ENCODE measurements around the gene PSMB5. TPM values are rescaled to one million over a fixed set of nuclear protein-coding genes. Genes with fewer than 3 reads are reported as not detected.

The PSMB5 gene
- polyA plus RNA-seq, 1 donor from 2014 or later, result 147 TPM

- H3K36me3 ChIP-seq (ENCODE audit: insufficient read depth, low read length), result peaks cover 17% of the 10 kb centered on the region
- peaks cover 10% of the 10 kb centered on the region for H3K79me2 ChIP-seq (replicated peaks; ENCODE audit: insufficient read depth, low read length)
- no peaks in the 10 kb centered on the region for H3K9me2 ChIP-seq (ENCODE audit: insufficient read depth, low read length)
- no peak overlapping the region for H3K9ac ChIP-seq (ENCODE audit: low read length)
- no peak overlapping the region for H3K4me3 ChIP-seq (ENCODE audit: low read length)
- H2AFZ ChIP-seq (ENCODE audit: low read depth, low read length), result no peak overlapping the region
- H3K4me2 ChIP-seq (ENCODE audit: low read length), result no peak overlapping the region
- H3K9me3 ChIP-seq (ENCODE audit: low read length), result no peaks in the 10 kb centered on the region
- no peak overlapping the region for H3K27ac ChIP-seq (ENCODE audit: low read length)
- no peaks in the 10 kb centered on the region for H3F3A ChIP-seq (ENCODE audit: insufficient read depth, low read length, poor library complexity, severe bottlenecking)
- peaks cover 18% of the 10 kb centered on the region for H4K20me1 ChIP-seq (ENCODE audit: insufficient read depth)
- TF ChIP-seq RAD21 (conservative IDR thresholded peaks at IDR 0.05), result no peak
- TF ChIP-seq EZH2 (IDR thresholded peaks at IDR 0.05; ENCODE audit: borderline replicate concordance, insufficient read depth, low read length, poor library complexity, severe bottlenecking), result no peak
- no peak for TF ChIP-seq POLR2AphosphoS5 (IDR thresholded peaks at IDR 0.05)
- TF ChIP-seq, protein P1, sequence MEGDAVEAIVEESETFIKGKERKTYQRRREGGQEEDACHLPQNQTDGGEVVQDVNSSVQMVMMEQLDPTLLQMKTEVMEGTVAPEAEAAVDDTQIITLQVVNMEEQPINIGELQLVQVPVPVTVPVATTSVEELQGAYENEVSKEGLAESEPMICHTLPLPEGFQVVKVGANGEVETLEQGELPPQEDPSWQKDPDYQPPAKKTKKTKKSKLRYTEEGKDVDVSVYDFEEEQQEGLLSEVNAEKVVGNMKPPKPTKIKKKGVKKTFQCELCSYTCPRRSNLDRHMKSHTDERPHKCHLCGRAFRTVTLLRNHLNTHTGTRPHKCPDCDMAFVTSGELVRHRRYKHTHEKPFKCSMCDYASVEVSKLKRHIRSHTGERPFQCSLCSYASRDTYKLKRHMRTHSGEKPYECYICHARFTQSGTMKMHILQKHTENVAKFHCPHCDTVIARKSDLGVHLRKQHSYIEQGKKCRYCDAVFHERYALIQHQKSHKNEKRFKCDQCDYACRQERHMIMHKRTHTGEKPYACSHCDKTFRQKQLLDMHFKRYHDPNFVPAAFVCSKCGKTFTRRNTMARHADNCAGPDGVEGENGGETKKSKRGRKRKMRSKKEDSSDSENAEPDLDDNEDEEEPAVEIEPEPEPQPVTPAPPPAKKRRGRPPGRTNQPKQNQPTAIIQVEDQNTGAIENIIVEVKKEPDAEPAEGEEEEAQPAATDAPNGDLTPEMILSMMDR (IDR thresholded peaks at IDR 0.05; ENCODE audit: poor library complexity, severe bottlenecking), result no peak
- TF ChIP-seq SMC3 (conservative IDR thresholded peaks at IDR 0.05; ENCODE audit: poor library complexity), result no peak
- TF ChIP-seq REST (IDR thresholded peaks at IDR 0.05; ENCODE audit: borderline replicate concordance), result no peak
- no peak for TF ChIP-seq MXI1 (conservative IDR thresholded peaks at IDR 0.05; ENCODE audit: poor library complexity, severe bottlenecking)
- TF ChIP-seq TAF1 (IDR thresholded peaks at IDR 0.05; ENCODE audit: low read depth), result no peak
- no peak for TF ChIP-seq EP300 (conservative IDR thresholded peaks at IDR 0.05; ENCODE audit: poor library complexity, severe bottlenecking)
- no peaks in the 10 kb centered on the region for H3K27me3 ChIP-seq (ENCODE audit: insufficient read depth, low read depth, low read length)
Observed at GRCh38 chr14:23062002-23062401, 27.3 kb upstream of the PSMB5 start.

GRCh38 chr14:23060536-23061260, 26.0 kb upstream of the PSMB5 start:
- H3K27ac ChIP-seq (ENCODE audit: low read length), result no peak overlapping the region
- H3K27me3 ChIP-seq (ENCODE audit: insufficient read depth, low read depth, low read length), result no peaks in the 10 kb centered on the region

More at GRCh38 chr14:23060536-23061260, 26.0 kb upstream of the PSMB5 start:
- no peak overlapping the region for H2AFZ ChIP-seq (ENCODE audit: low read depth, low read length)
- no peak overlapping the region for H3K4me2 ChIP-seq (ENCODE audit: low read length)
- peaks cover 7% of the 10 kb centered on the region for H4K20me1 ChIP-seq (ENCODE audit: insufficient read depth)
- H3F3A ChIP-seq (ENCODE audit: insufficient read depth, low read length, poor library complexity, severe bottlenecking), result no peaks in the 10 kb centered on the region
- peaks cover 6% of the 10 kb centered on the region for H3K79me2 ChIP-seq (replicated peaks; ENCODE audit: insufficient read depth, low read length)
- H3K9ac ChIP-seq (ENCODE audit: low read length), result no peak overlapping the region
- TF ChIP-seq REST (IDR thresholded peaks at IDR 0.05; ENCODE audit: borderline replicate concordance), result no peak
- TF ChIP-seq RAD21 (conservative IDR thresholded peaks at IDR 0.05), result no peak
- TF ChIP-seq, protein P1 (IDR thresholded peaks at IDR 0.05; ENCODE audit: poor library complexity, severe bottlenecking), result no peak
- no peak for TF ChIP-seq SMC3 (conservative IDR thresholded peaks at IDR 0.05; ENCODE audit: poor library complexity)
- no peak for TF ChIP-seq EP300 (conservative IDR thresholded peaks at IDR 0.05; ENCODE audit: poor library complexity, severe bottlenecking)
- TF ChIP-seq POLR2AphosphoS5 (IDR thresholded peaks at IDR 0.05), result no peak
- H3K9me3 ChIP-seq (ENCODE audit: low read length), result no peaks in the 10 kb centered on the region
- H3K4me3 ChIP-seq (ENCODE audit: low read length), result no peak overlapping the region
- H3K9me2 ChIP-seq (ENCODE audit: insufficient read depth, low read length), result no peaks in the 10 kb centered on the region
- peaks cover 12% of the 10 kb centered on the region for H3K36me3 ChIP-seq (ENCODE audit: insufficient read depth, low read length)
